Transverse colon (tissue), 4 donors: ENCODE measurements around the gene DTNA. TPM values are rescaled to one million over a fixed set of nuclear protein-coding genes. Genes with fewer than 3 reads are reported as not detected.

Experiments
- DNase-seq: peaks from one replicate; pipeline ENCODE4 v3.0.0-alpha.2; 2019
- H3K27ac ChIP-seq, 4 donors: fragments of 200-600 bp; sonication (generic); 2 replicates each; pipeline ENCODE4 v1.5.1; 2016 to 2018; ENCODE audit warnings: inconsistent platforms in 4 of 4
- H3K27me3 ChIP-seq: fragments of 200-600 bp; sonication (generic); 2 replicates; pipeline ENCODE4 v1.5.1; 2017; ENCODE audit warnings: inconsistent platforms
- H3K36me3 ChIP-seq, 4 donors: fragments of 200-600 bp; sonication (generic); 2 replicates each; pipeline ENCODE4 v1.5.1; 2017 to 2019; ENCODE audit warnings: inconsistent platforms in 4 of 4
- H3K4me1 ChIP-seq, 4 donors: fragments of 200-600 bp; sonication (generic); 2 replicates each; pipeline ENCODE4 v1.5.1; 2017 to 2020; ENCODE audit warnings: inconsistent platforms in 4 of 4
- H3K4me3 ChIP-seq, 4 donors: fragments of 200-600 bp; sonication (generic); 1 replicate in 1 of 4; 2 replicates in 3 of 4; pipeline versions ENCODE4 v1.5.1 to v1.6.1; 2017 to 2019; ENCODE audit warnings: inconsistent platforms in 4 of 4
- H3K9me3 ChIP-seq, 2 donors: fragments of 200-600 bp; sonication (generic); 2 replicates each; pipeline ENCODE4 v1.5.1; 2017 to 2019; ENCODE audit warnings: inconsistent platforms in 2 of 2
- EP300 ChIP-seq: sonication (generic); formaldehyde crosslinking; IDR thresholded peaks from one replicate; pipeline ENCODE4 v1.6.1; 2017; ENCODE audit warnings: antibody characterized with exemption, low read depth
- POLR2A ChIP-seq: fragments of 450-650 bp; IDR thresholded peaks from one replicate; pipeline ENCODE4 v1.6.1; 2016; ENCODE audit warnings: antibody characterized with exemption, mild to moderate bottlenecking, moderate library complexity
- POLR2AphosphoS5 ChIP-seq, 3 donors: sonication (generic); formaldehyde crosslinking; IDR thresholded peaks; one replicate each; pipeline ENCODE4 v1.6.1; 2016; ENCODE audit warnings: antibody characterized with exemption in 3 of 3
- WGBS, 2 donors: methylation state at CpG; one replicate each; pipeline ENCODE4 v1.1.5; 2018; ENCODE audit warnings: low coverage in 1 of 2; 5-methylcytosine and 5-hydroxymethylcytosine counted together
- in situ Hi-C, 4 donors: fragments of 200-750 bp; cut with MboI; loops; one replicate each; pipeline versions ENCODE4 v1.15.0 to v1.15.1; 2017; ENCODE audit warnings: low sequenced_read_pairs in 3 of 4, low pct_ligation_motif_present in 1 of 4, low pct_unique_long_range_greater_than_20kb in 1 of 4
- intact Hi-C: fragments of 100-400 bp; cut with DNase I; formaldehyde crosslinking; loops from one replicate; pipeline ENCODE4 v1.15.1; 2023; ENCODE audit warnings: low total_unique reads
- total RNA-seq, 4 donors: library from RNA; depleted of rRNA; stranded (reverse); fragments of >200 nt; gene quantifications; one replicate each; pipeline ENCODE4 v1.1.0, GENCODE V29; 2016
- TF ChIP-seq, protein P1 (sequence below), 5 experiments: fragments of 200-600 bp in 3 of 5; fragments of 450-650 bp in 2 of 5; sonication (generic) in 3 of 5; IDR thresholded peaks; 1 replicate in 2 of 5; 2 replicates in 3 of 5; pipeline ENCODE4 v1.5.1; 2016 to 2017; ENCODE audit warnings: antibody characterized with exemption in 5 of 5, inconsistent platforms in 3 of 5, mild to moderate bottlenecking in 2 of 5, moderate library complexity in 1 of 5

Gene DTNA
- total RNA-seq, 4 donors from 2014 or later, result 8.9 to 74.4 (median 15.1) TPM

DNA sequence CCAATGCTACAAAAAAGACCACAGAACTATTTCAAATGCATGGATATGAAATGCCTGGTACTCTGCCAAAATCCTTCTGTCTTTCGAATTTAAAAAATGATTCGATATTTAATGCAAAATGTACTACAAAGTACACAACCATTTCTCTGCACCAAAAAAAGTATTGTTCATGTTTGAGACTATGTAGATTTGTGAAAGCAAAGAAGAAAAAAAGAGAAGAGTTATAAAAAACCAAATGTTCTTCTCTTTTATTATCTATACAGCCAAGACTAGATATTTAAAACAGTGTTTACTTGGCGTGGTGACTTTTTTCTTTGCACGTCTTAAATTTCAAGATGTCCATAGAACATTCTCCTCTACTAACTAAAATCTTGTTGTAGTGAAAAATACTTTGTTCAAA is 89.2 kb downstream of the DTNA start:
- no peak for TF ChIP-seq POLR2A
- TF ChIP-seq POLR2AphosphoS5 (IDR thresholded peaks at IDR 0.05), result no peak
- TF ChIP-seq, protein P1, sequence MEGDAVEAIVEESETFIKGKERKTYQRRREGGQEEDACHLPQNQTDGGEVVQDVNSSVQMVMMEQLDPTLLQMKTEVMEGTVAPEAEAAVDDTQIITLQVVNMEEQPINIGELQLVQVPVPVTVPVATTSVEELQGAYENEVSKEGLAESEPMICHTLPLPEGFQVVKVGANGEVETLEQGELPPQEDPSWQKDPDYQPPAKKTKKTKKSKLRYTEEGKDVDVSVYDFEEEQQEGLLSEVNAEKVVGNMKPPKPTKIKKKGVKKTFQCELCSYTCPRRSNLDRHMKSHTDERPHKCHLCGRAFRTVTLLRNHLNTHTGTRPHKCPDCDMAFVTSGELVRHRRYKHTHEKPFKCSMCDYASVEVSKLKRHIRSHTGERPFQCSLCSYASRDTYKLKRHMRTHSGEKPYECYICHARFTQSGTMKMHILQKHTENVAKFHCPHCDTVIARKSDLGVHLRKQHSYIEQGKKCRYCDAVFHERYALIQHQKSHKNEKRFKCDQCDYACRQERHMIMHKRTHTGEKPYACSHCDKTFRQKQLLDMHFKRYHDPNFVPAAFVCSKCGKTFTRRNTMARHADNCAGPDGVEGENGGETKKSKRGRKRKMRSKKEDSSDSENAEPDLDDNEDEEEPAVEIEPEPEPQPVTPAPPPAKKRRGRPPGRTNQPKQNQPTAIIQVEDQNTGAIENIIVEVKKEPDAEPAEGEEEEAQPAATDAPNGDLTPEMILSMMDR (IDR thresholded peaks at IDR 0.05), result no peak
- no peak for TF ChIP-seq EP300
- Histone ChIP-seq H3K9me3 (no peaks in the 10 kb centered on the region), H3K4me1 (peaks cover 0 to 4% (median 0%) of the 10 kb centered on the region in 4 donors), H3K27me3 (no peaks in the 10 kb centered on the region), H3K36me3 (no peaks in the 10 kb centered on the region), H3K27ac (no peak overlapping the region), H3K4me3 (no peak overlapping the region)
- 76 to 86% methylated on average over 4 of the region's 4 CpGs for WGBS, 2 donors
- in situ Hi-C loops (loop anchor here in 2 of 4 donors (25.0 kb wide), 3 partner anchors 137 to 687 kb away; no protein-coding TSS in a partner anchor), intact Hi-C loops (no loop called here)
- DNase-seq, result no peak

DNA sequence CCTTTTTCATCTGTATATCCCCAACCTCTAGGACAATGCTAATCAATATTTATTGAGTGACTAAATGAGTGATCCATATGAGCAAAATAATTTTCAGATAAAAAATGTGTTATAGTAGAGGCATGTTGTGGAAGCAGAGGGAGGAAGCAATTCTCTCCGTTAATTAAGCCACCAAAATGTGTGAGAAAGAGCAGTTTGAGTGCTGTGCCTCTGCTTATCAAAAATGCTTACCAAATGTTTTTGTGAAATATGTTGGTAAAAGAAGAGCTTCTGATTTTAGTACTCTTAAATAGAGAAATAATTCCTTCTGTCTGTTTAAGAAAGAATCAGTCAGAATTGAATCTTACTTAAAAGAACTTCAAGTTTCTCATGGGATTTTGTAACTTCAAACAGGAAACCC is 90.3 kb downstream of the DTNA start:
- Histone ChIP-seq H3K4me1 (no peaks in the 10 kb centered on the region), H3K27ac (no peak overlapping the region), H3K4me3 (no peak overlapping the region), H3K9me3 (no peaks in the 10 kb centered on the region), H3K27me3 (no peaks in the 10 kb centered on the region), H3K36me3 (no peaks in the 10 kb centered on the region)
- intact Hi-C loops (no loop called here), in situ Hi-C loops (no loop called here)
- 63 to 90% methylated on average over 1 of the region's 1 CpG for WGBS, 2 donors
- TF ChIP-seq POLR2A, result no peak
- TF ChIP-seq POLR2AphosphoS5 (IDR thresholded peaks at IDR 0.05), result no peak
- no peak for TF ChIP-seq EP300
- TF ChIP-seq, protein P1 (IDR thresholded peaks at IDR 0.05), result no peak
- DNase-seq, result no peak

DNA sequence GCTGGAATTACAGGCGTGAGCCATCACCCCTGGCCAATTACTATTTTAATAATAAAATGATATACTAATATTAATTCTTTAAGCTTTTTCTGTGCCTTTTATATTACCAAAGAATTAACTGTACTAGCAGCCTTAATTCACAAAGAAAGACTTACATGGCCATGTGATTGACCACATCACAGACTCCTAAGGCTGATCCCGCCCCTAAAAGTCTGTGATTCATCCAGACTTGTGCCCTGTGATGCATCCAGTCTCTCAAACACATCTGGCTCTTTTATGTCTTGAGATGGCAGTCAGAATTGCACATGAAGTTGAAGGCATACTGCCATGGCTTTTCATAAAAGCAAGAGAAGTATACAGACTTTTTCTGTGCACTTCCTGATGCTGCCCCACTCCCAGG is 91.7 kb downstream of the DTNA start:
- no peaks in the 10 kb centered on the region for H3K9me3 ChIP-seq
- 84% methylated on average over 2 of the region's 2 CpGs; no CpG with 5 or more reads in 1 of the 2 donors for WGBS, 2 donors
- H3K36me3 ChIP-seq, result no peaks in the 10 kb centered on the region
- no peaks in the 10 kb centered on the region for H3K4me1 ChIP-seq
- H3K27me3 ChIP-seq, result no peaks in the 10 kb centered on the region
- in situ Hi-C loops (no loop called here), intact Hi-C loops (no loop called here)
- no peak overlapping the region for H3K4me3 ChIP-seq
- TF ChIP-seq, protein P1 (IDR thresholded peaks at IDR 0.05), result no peak
- no peak for TF ChIP-seq POLR2AphosphoS5 (IDR thresholded peaks at IDR 0.05)
- no peak for TF ChIP-seq POLR2A
- no peak for TF ChIP-seq EP300
- no peak overlapping the region for H3K27ac ChIP-seq
- no peak for DNase-seq

DNA sequence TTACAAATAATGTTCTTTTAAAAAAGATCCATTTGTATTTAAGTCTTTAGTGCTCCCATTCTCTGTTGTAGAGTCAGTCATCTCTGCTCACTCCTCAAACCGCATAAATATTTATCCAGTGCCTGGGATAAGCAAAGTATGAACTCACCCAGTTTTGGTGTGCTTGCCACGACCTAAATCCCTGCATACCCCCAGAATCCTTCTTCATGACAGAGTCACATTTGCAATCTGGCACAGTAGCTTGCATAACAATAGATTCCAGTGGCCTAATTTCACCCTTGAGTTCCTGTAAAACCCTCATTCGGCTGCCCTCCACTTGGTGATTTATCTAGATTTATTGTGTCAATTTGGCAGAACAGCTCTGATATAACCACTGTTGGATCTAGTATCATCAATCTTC is 92.9 kb downstream of the DTNA start:
- Histone ChIP-seq H3K36me3 (no peaks in the 10 kb centered on the region), H3K27ac (no peak overlapping the region), H3K4me3 (no peak overlapping the region), H3K9me3 (no peaks in the 10 kb centered on the region), H3K27me3 (no peaks in the 10 kb centered on the region), H3K4me1 (no peaks in the 10 kb centered on the region)
- DNase-seq, result no peak
- in situ Hi-C loops (no loop called here), intact Hi-C loops (no loop called here)
- 45 to 52% methylated on average over 3 of the region's 3 CpGs for WGBS, 2 donors
- TF ChIP-seq, protein P1 (IDR thresholded peaks at IDR 0.05), result no peak
- TF ChIP-seq EP300, result no peak
- no peak for TF ChIP-seq POLR2AphosphoS5 (IDR thresholded peaks at IDR 0.05)
- TF ChIP-seq POLR2A, result no peak
